ENCODE measurements around the gene OR10H3. TPM values are rescaled to one million over a fixed set of nuclear protein-coding genes. Genes with fewer than 3 reads are reported as not detected.

The OR10H3 gene
- total RNA-seq, 4 donors from 2014 or later = not detected

GRCh38 chr19:15788594-15789270 lies 50.9 kb downstream of the OR10H3 start:
- intact Hi-C loops (cut with DNase I; ENCODE audit: low total_unique reads) (no loop called here), in situ Hi-C loops (cut with MboI; ENCODE audit: low pct_ligation_motif_present in 1 of 4, low pct_unique_long_range_greater_than_20kb in 1 of 4, low sequenced_read_pairs in 3 of 4) (no loop called here)
- 36 to 52% methylated on average over 4 of the region's 4 CpGs for WGBS, 2 donors (ENCODE audit: low coverage in 1 of 2)
- Histone ChIP-seq H3K4me3 (no peak overlapping the region), H3K36me3 (no peaks in the 10 kb centered on the region), H3K27ac (peak overlapping the region in 3 of 4 donors; percentile 5 to 21 (median 8)), H3K4me1 (peaks cover 0 to 15% (median 1%) of the 10 kb centered on the region in 4 donors), H3K27me3 (no peaks in the 10 kb centered on the region), H3K9me3 (no peaks in the 10 kb centered on the region)
- peak; percentile 56 for DNase-seq
- TF ChIP-seq POLR2A (IDR thresholded peaks at IDR 0.05) (no peak), CTCF (IDR thresholded peaks at IDR 0.05) (no peak), POLR2AphosphoS5 (IDR thresholded peaks at IDR 0.05) (no peak), EP300 (IDR thresholded peaks at IDR 0.05; ENCODE audit: low read depth) (no peak)

- WGBS, 2 donors (ENCODE audit: low coverage in 1 of 2) = 69% methylated on average over 4 of the region's 6 CpGs; no CpG with 5 or more reads in 1 of the 2 donors
- H3K36me3 ChIP-seq = no peaks in the 10 kb centered on the region
- in situ Hi-C loops (cut with MboI; ENCODE audit: low pct_ligation_motif_present in 1 of 4, low pct_unique_long_range_greater_than_20kb in 1 of 4, low sequenced_read_pairs in 3 of 4) (no loop called here), intact Hi-C loops (cut with DNase I; ENCODE audit: low total_unique reads) (no loop called here)
- no peaks in the 10 kb centered on the region for H3K27me3 ChIP-seq
- no peak overlapping the region for H3K27ac ChIP-seq
- H3K4me1 ChIP-seq = peaks cover 0 to 15% (median 1%) of the 10 kb centered on the region in 4 donors
- TF ChIP-seq EP300 (IDR thresholded peaks at IDR 0.05; ENCODE audit: low read depth) (no peak), POLR2A (IDR thresholded peaks at IDR 0.05) (no peak), CTCF (IDR thresholded peaks at IDR 0.05) (no peak), POLR2AphosphoS5 (IDR thresholded peaks at IDR 0.05) (no peak)
- no peaks in the 10 kb centered on the region for H3K9me3 ChIP-seq
- no peak overlapping the region for H3K4me3 ChIP-seq
- DNase-seq = no peak
Measured at GRCh38 chr19:15790096-15790495, 52.3 kb downstream of the OR10H3 start.

Other genes starting within 250 kb of the OR10H3 start
- gene CYP4F22, start 229.5 kb upstream of the OR10H3 start, total RNA-seq = not detected
- not detected for gene CYP4F8, start 122.8 kb upstream of the OR10H3 start, total RNA-seq
- 10 to 100 TPM; 12.4 to 22.7 (median 16.2) TPM for gene CYP4F3, start 97.1 kb upstream of the OR10H3 start, total RNA-seq
- gene CYP4F12, start 64.9 kb upstream of the OR10H3 start, total RNA-seq = 100 to 1,000 TPM; 229 to 406 (median 273) TPM
- gene OR10H2, start 10.0 kb upstream of the OR10H3 start, total RNA-seq = under 1 TPM in 1 of 4 donors, not detected in 3; 0.64 TPM
- gene OR10H5, start 49.7 kb downstream of the OR10H3 start, total RNA-seq = not detected
- not detected for gene OR10H1, start 77.7 kb downstream of the OR10H3 start, total RNA-seq
- 100 to 1,000 TPM in 1 of 4 donors, 10 to 100 TPM in 3; 24.2 to 166 (median 32.7) TPM for gene CYP4F2, start 160.1 kb downstream of the OR10H3 start, total RNA-seq
- 10 to 100 TPM in 2 of 4 donors, 1 to 10 TPM in 1, not detected in 1; 7.5 to 17.6 (median 10.5) TPM for gene CYP4F11, start 196.5 kb downstream of the OR10H3 start, total RNA-seq
- gene OR10H4, start 211.0 kb downstream of the OR10H3 start, total RNA-seq = not detected